ENCODE results near the gene SESTD1. TPM values are rescaled to one million over a fixed set of nuclear protein-coding genes. Genes with fewer than 3 reads are reported as not detected.
"Not testable (repeated sequence)": the region's sequence is repeated elsewhere in the genome, so short reads cannot be mapped to it uniquely, and the experiment has no call there.

SESTD1 gene
- total RNA-seq, 1 experiment from 2014 or later: 26.6 TPM

DNA sequence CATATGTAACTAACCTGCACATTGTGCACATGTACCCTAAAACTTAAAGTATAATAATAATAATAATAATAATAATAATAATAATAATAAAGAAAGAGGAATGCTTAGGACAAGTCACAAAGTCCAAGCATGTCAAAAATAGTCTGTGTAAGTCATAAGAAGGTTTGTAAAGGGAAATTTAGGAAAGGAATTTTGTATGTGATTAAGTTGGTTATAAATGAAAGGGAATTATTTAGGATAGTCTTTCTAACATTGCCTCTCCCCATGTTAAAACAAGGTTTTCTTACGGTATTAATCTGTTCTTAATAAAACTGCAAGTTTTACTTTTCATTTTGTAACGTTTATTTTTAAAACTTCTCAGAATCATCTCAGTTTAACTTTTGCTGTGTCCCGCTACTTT lies 62.8 kb downstream of the SESTD1 start:
- ATAC-seq (no peak), DNase-seq (ENCODE audit: low read depth, low spot score) (peak; percentile 8)
- ChIA-PET RAD21 (ENCODE audit: low non-redundant PET in 1 of 2, low total read pairs in 2 of 2, uncharacterized antibody in 2 of 2, unreplicated experiment in 2 of 2) (no interaction called here), CTCF (no interaction called here), POLR2A (no interaction called here)
- Histone ChIP-seq H3K9ac (ENCODE audit: low read length) (no peak overlapping the region), H3K9me3 (ENCODE audit: control insufficient read depth in 1 of 2, insufficient read depth in 1 of 2, low read depth in 1 of 2, low read length in 2 of 2) (0 out of 4 replicates have a peak, but pooled peaks cover 0 to 3% of the 10 kb centered on the region in 2 experiments), H3K27ac (ENCODE audit: low read depth, low read length) (no peak overlapping the region), H3K9me2 (ENCODE audit: insufficient read depth) (no peaks in the 10 kb centered on the region), H3K4me1 (ENCODE audit: control insufficient read depth in 1 of 2, insufficient read depth in 2 of 2, low read length in 2 of 2) (no peaks in the 10 kb centered on the region), H3K4me3 (replicated peaks in 1 of 2; ENCODE audit: low read depth in 1 of 2, low read length in 2 of 2) (no peak overlapping the region), H3K79me2 (ENCODE audit: insufficient read depth, low read length) (no peaks in the 10 kb centered on the region), H3K4me2 (ENCODE audit: low read length) (no peak overlapping the region), H4K20me1 (ENCODE audit: insufficient read depth) (no peaks in the 10 kb centered on the region), H3K27me3 (ENCODE audit: insufficient read depth, low read length) (no peaks in the 10 kb centered on the region), H2AFZ (ENCODE audit: low read depth, low read length, poor library complexity, severe bottlenecking) (no peak overlapping the region), H3K36me3 (ENCODE audit: control insufficient read depth in 1 of 2, insufficient read depth in 2 of 2, low read length in 2 of 2) (no peaks in the 10 kb centered on the region)
- no TSS peak for BruUV-seq (replicated peaks)
- intact Hi-C loops (cut with micrococcal nuclease): no loop called here
- 0 out of 2 replicates have a peak, but pooled peaks have one; percentile 26 for TF ChIP-seq CBX3 (IDR thresholded peaks at IDR 0.05; ENCODE audit: low read depth)
- TF ChIP-seq EZH2phosphoT487 (IDR thresholded peaks at IDR 0.05; ENCODE audit: borderline replicate concordance): no peak

DNA sequence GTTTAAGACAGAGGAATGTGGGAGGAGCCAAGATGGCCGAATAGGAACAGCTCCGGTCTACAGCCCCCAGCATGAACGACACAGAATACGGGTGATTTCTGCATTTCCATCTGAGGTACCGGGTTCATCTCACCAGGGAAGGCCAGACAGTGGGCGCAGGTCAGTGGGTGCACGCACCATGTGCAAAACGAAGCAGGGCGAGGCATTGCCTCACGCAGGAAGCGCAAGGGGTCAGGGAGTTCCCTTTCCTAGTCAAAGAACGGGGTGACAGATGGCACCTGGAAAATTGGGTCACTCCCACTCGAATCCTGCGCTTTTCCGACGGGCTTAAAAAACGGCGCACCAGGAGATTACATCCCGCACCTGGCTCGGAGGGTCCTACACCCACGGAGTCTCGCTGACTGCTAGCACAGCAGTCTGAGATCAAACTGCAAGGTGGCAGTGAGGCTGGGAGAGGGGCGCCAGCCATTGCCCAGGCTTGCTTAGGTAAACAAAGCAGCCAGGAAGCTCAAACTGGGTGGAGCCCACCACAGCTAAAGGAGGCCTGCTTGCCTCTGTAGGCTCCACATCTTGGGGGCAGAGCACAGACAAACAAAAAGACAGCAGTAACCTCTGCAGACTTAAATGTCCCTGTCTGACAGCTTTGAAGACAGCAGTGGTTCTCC lies 68.6 kb downstream of the SESTD1 start:
- H3K9ac ChIP-seq (ENCODE audit: low read length); H3K4me2 ChIP-seq (ENCODE audit: low read length); DNase-seq (ENCODE audit: low read depth, low spot score); H3K27ac ChIP-seq (ENCODE audit: low read depth, low read length); H3K9me3 ChIP-seq (ENCODE audit: control insufficient read depth in 1 of 2, insufficient read depth in 1 of 2, low read depth in 1 of 2, low read length in 2 of 2); RAD21 ChIA-PET (ENCODE audit: low non-redundant PET in 1 of 2, low total read pairs in 2 of 2, uncharacterized antibody in 2 of 2, unreplicated experiment in 2 of 2); H3K4me1 ChIP-seq (ENCODE audit: control insufficient read depth in 1 of 2, insufficient read depth in 2 of 2, low read length in 2 of 2); H3K27me3 ChIP-seq (ENCODE audit: insufficient read depth, low read length); H2AFZ ChIP-seq (ENCODE audit: low read depth, low read length, poor library complexity, severe bottlenecking); CTCF ChIA-PET; H4K20me1 ChIP-seq (ENCODE audit: insufficient read depth); H3K4me3 ChIP-seq (replicated peaks in 1 of 2; ENCODE audit: low read depth in 1 of 2, low read length in 2 of 2); BruUV-seq (replicated peaks); POLR2A ChIA-PET; H3K79me2 ChIP-seq (ENCODE audit: insufficient read depth, low read length); intact Hi-C loops (cut with micrococcal nuclease); H3K9me2 ChIP-seq (ENCODE audit: insufficient read depth); H3K36me3 ChIP-seq (ENCODE audit: control insufficient read depth in 1 of 2, insufficient read depth in 2 of 2, low read length in 2 of 2); ATAC-seq: not testable (repeated sequence)

DNA sequence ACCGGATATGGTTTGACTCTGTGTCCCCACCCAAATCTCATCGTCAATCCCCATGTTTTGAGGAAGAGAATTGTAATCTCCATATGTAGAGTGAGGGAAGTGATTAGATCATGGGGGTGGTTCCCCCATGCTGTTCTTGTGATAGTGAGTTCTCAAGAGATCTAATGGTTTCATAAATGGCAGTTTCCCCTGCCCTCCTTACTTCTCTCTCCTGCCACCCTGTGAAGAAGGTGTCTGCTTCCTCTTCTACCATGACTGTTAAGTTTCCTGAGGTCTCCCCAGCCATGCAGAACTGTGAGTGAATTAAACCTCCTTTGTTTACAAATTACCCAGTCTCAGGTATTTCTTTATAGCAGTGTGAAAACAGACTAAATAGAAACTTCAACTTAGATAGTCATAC lies 69.5 kb downstream of the SESTD1 start:
- H3K9me2 ChIP-seq (ENCODE audit: insufficient read depth): no peaks in the 10 kb centered on the region
- H2AFZ ChIP-seq (ENCODE audit: low read depth, low read length, poor library complexity, severe bottlenecking): no peak overlapping the region
- intact Hi-C loops (cut with micrococcal nuclease): no loop called here
- H3K9me3 ChIP-seq (ENCODE audit: control insufficient read depth in 1 of 2, insufficient read depth in 1 of 2, low read depth in 1 of 2, low read length in 2 of 2): 0 out of 4 replicates have a peak, but pooled peaks cover 0 to 4% of the 10 kb centered on the region in 2 experiments
- no peaks in the 10 kb centered on the region for H3K36me3 ChIP-seq (ENCODE audit: control insufficient read depth in 1 of 2, insufficient read depth in 2 of 2, low read length in 2 of 2)
- RAD21 ChIA-PET (ENCODE audit: low non-redundant PET in 1 of 2, low total read pairs in 2 of 2, uncharacterized antibody in 2 of 2, unreplicated experiment in 2 of 2): no interaction called here
- H4K20me1 ChIP-seq (ENCODE audit: insufficient read depth): no peaks in the 10 kb centered on the region
- H3K27ac ChIP-seq (ENCODE audit: low read depth, low read length): no peak overlapping the region
- no peak overlapping the region for H3K9ac ChIP-seq (ENCODE audit: low read length)
- POLR2A ChIA-PET: no interaction called here
- CTCF ChIA-PET: no interaction called here
- H3K79me2 ChIP-seq (ENCODE audit: insufficient read depth, low read length): no peaks in the 10 kb centered on the region
- TF ChIP-seq POLR2AphosphoS5 (IDR thresholded peaks at IDR 0.05; ENCODE audit: low read depth, low read length): no peak
- TF ChIP-seq CBX3 (IDR thresholded peaks at IDR 0.05; ENCODE audit: low read depth): no peak
- TF ChIP-seq TCF7L2 (IDR thresholded peaks at IDR 0.05; ENCODE audit: borderline replicate concordance, extremely low read depth, insufficient read depth, insufficient read length): no peak
- no peak for TF ChIP-seq SP1 (IDR thresholded peaks at IDR 0.05; ENCODE audit: low read depth)
- no peak for TF ChIP-seq YY1 (IDR thresholded peaks at IDR 0.05; ENCODE audit: extremely low read depth, insufficient replicate concordance, low read depth, low read length)
- no peak for TF ChIP-seq POLR2A (IDR thresholded peaks at IDR 0.05; ENCODE audit: borderline replicate concordance, extremely low read depth, insufficient read depth, insufficient read length)
- H3K27me3 ChIP-seq (ENCODE audit: insufficient read depth, low read length): no peaks in the 10 kb centered on the region
- no peak overlapping the region for H3K4me3 ChIP-seq (replicated peaks in 1 of 2; ENCODE audit: low read depth in 1 of 2, low read length in 2 of 2)
- DNase-seq (ENCODE audit: low read depth, low spot score) (no peak), ATAC-seq (no peak)
- no TSS peak for BruUV-seq (replicated peaks)
- H3K4me1 ChIP-seq (ENCODE audit: control insufficient read depth in 1 of 2, insufficient read depth in 2 of 2, low read length in 2 of 2): no peaks in the 10 kb centered on the region
- no peak overlapping the region for H3K4me2 ChIP-seq (ENCODE audit: low read length)

All from HCT116 (cell line).